ENCODE data around the gene CSF3R. TPM values are rescaled to one million over a fixed set of nuclear protein-coding genes. Genes with fewer than 3 reads are reported as not detected.

Gene CSF3R
- 21.7 TPM for total RNA-seq

DNA sequence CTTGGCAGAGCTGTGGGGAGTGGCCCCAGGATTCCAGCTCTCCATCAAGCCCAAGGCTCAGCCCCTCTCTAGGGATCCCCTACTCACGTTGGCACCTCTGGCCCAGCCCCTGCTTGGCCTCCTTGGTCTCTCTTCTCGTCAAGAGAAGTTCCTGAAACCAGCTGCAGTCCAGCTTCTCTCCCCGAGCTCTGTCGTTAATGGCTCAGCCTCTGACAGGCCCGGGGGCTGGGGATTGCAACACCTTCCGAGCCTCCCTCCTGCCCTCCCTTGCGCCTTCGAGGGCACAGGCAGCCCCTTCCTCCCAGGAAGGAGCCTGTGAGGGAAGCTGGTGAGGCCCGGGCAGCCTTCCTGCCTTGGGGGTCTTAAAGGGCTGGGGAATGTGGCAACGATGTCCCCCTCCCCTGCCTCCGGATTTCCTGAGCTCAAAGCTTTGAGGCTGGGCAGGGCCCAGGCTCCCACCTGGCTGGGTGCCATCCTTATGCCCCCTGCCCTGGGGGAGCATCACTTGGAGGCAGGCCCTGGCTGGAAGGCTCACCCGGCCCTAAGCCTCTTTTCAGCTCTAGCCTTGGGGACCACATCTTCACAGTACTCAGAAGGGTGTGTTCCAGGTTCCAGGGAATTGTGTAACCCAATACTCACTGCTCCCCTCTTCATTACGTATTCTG is at the start of gene CSF3R:
Gene CSF3R (minus strand): TSS at position 190 of the 665 bp plus-strand sequence. CDS start 3,417 bp downstream, outside the sequence.
- DNase-seq, result no peak

DNA sequence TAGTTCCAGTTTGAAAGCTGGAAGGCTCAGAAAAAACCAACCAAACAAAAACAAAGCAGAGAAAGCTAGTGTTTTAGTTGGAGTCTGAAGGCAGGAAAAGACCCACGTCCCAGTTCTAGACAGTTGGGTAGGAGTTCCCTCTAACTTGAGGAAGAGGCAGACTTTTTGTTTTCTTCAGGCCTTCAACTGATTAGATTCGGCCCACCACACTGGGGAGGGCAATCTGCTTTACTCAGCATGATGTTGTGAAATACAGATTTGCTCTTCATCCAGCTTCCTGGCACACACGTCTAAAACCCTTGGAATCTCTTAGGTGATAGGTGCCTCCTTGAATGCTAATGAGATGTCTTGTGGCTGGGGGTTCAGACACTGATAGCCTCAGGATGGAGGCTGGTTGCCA is 49.1 kb upstream of the CSF3R start:
- DNase-seq, result no peak

DNA sequence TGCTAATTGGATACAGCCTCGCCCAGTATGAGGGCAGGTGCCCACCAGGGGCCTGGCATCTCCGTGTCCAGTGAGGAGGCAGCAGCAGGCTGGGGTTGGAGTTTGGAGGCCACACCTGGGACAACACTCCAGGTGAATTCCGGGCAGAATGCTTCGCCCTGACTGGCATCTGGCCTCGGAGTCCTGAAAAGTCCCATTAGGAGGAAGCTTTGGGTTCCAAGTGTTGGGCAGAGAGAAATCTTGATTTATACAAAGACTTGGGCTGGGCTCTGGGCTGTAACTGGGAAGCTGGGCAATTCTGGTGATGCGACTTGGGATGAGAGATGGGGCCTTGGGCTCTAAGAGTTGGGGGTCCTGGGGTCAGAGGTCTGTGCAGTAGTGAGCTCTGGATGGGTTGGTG is 48.1 kb upstream of the CSF3R start:
- DNase-seq, result no peak

DNA sequence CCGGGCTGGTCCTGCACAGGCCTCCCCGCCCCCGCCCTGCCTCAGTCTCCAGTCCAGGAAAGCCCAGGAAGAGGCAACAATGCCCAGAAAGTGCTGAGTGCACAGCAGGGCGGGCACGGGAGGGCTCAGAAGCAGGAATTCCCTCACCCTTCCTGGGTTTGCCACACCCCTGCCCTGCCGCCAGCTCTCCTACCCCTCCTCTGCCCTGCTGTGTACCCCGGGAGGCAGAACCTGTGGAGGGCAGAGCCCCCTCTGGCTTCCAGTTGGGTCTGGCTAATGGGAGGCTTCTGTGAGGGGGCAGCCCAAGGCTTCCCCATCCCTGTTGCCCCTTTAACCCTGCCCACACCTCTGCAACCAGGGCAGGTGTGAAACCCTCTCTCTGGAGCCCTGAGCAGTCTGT is 47.5 kb upstream of the CSF3R start:
- no peak for DNase-seq

DNA sequence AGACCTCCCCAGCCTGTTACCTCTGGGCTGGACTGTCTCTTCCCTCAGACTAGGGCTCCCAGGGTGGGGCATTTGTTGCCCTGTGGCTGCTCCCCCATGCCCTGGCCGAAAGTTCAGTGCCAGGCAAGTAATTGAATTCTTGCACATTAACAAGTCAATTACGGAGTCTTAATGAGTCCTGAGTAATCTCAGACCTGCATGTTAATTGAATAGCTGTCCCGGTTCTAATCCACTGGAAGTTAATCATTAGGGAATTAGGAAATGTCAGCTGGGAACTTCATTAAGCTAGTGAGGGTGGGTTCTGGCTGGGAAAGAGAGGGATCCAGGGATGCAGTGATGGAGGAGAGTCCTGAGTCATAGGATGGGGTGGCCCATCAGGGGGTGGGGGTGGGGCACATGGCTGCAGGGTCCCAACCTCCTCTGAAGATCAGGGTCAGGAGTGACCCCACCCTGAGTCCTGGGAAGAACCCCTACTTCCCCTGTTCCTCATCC is 47.1 kb upstream of the CSF3R start:
- DNase-seq, result no peak

DNA sequence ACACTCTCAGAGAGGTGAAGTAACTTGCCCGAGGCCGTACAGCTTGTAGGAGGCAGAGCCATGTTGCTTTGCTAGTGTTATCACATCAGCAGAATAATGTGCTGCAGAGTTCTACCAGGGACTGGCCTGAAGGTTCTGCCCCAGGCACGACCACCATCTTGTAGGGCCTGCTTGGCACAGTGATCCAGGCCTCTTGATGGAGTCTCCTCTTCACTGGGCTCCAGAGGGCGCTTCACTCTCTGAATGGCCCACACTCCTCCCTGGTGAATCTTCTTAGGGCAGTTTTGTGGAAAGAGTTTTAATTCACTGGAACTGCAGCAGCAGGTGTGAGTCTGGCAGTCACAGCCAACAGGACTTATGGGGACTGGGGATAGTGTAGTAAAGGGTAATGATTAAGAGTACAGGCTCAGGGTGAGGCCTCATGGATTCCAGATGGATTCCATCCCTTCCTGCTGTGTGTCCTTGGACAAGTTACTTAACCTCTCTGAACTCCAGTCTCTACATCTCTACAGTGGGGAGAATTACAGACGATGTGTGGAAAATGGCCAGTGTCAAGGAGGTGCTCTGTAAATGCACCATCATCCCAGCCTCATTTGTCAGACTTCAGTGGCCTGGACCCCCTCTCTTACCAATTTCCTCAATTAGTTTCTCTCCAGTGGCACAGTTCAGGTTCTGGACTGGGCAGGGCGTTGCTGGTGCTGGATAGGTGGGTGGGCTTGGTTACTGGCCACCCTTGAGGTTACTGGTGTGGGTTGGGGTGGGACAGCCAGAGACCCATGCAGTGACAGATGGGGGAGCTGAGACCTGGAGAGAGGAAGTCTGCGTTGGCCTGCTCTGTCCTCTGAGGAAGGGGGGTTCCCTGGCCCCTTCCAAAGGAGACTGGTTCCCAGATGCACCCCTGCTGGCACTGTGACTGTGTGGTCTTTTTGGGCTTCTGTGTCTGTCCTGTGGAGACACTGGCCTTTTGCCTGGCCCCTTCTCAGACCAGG is 45.9 kb upstream of the CSF3R start:
- no peak for DNase-seq

DNA sequence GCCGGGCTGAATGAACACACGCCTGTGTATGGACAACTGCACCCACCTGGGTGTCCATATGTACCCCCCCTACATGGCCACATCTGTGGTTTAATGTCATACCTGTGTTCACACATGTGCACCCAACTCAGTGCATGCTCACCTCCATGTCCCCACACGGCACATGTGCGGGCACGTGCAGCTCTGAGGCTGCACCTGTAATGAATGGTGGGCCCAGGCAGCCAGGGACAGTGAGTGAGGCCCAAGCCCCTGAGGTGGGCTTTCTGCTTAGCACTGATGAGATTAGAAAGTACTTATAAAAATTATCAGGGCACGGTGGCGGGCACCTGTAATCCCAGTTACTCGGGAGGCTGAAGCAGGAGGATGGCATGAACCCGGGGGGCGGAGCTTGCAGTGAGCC is 42.5 kb upstream of the CSF3R start:
- DNase-seq, result no peak

DNA sequence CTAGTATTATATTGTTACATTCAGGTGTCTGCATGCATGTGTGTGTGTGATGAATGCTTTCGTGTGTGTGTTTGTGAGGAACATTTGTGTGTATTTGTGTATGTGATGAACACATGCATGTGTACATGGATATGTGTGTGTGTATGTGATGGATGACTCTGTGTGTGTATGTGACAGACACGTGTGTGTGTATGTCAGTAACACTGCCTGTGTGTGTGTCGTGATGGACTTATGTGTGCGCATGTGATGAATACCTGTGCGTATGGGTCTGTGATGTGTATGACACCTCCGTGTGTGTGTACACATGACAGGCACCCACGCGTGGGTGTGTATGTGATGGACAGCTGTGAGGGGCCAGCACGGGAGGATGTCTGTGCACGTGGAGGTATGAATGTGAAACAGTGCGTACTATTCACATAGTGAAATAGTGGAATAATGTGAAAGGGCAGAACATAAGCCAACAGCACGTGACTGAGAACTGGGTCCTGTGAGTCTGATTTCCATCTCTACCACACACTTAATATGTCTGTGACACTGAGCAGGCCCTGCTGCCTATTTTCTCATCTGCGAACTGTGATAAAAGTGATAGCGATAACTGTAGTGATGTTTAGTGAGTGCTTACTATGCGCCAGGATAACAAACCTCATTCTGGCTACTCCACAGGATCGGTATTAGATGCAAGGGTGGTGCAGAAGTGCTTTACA is 41.8 kb upstream of the CSF3R start:
- no peak for DNase-seq

DNA sequence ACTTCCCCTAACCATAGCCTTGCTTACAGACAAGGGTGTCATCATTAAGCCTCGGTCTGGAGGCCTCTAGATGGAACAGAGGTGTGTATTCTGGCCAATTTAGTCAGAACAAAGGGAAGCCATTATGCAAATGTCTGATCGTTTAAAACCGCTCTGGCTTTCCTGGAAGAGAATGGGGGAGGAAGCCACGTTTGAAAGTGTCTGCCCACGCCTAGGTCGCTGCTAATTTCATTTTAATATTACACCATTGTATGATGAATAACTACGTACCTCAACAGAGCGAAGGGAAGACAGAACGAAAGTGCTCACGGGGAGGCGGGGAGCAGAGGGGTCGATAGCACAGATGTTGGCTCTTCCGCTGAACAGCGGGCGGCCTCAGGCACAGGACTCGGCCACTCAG is 41.1 kb upstream of the CSF3R start:
- DNase-seq, result no peak

DNA sequence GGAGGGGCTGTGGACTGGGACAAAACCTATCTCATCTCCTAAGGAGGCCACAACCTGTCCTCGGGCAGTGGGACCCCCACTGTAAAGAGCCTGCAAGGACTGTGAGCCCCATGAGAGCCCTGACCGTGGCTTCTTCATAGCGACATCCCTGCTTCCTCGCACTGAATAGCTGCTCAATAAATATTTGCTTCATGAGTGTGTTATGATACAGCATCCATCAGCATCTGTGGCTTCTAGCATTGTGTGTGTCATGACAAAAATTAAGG is 40.5 kb upstream of the CSF3R start:
- DNase-seq, result no peak

DNA sequence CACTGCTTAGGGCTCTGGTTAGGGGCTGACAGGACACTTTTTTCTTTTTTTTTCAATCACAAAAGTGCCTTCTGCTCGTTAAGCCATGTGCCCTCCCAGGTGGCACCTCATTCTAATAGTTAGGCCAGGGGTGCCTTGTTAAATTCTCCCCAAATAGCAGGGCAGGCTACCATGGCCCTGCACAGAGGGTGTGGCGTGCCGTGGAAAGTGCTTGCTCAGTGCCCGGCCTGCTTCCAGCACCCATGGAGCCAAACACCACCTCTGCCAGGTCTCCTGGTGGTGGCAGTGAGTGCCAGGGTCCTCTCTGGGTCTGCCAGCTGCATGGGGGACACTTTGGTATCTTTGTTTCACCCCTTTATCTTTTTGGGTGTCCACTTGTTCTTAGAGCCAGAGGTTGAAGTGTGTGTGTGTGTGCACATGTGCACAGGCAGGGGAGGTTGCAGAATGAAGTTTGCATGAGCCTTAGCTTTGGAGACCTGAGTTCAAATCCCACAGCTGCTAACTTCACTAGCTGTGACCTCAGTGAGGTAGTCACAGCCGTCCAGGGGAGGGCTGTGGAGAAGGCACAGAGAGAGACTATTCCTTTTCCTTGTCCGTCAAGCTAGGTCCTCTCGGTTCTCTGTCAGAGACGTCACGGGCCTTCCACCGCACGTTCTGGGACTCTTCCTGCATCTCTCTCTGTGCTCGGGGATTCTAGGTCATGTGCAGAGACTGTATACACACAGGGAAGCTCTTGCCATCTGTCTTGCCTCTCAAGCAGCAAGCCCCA is 39.9 kb upstream of the CSF3R start:
- DNase-seq, result no peak

DNA sequence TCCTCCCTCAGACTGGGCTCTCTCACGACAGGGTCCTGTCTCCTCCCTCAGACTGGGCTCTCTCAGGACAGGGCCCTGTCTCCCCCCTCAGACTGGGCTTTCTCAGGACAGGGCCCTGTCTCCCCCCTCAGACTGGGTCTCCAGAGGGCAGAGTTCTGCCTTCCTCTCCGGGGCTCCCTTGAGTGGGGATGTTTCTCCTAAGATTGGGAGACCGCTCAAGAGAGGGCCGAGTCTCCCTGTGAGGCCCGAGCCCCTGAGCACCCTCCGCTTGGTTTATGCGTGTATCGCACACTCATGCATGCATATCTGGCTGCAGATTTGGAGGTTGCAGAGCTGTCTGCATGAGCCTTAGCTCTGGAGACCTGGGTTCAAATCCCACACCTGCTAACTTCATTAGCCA is 39.3 kb upstream of the CSF3R start:
- DNase-seq, result no peak

DNA sequence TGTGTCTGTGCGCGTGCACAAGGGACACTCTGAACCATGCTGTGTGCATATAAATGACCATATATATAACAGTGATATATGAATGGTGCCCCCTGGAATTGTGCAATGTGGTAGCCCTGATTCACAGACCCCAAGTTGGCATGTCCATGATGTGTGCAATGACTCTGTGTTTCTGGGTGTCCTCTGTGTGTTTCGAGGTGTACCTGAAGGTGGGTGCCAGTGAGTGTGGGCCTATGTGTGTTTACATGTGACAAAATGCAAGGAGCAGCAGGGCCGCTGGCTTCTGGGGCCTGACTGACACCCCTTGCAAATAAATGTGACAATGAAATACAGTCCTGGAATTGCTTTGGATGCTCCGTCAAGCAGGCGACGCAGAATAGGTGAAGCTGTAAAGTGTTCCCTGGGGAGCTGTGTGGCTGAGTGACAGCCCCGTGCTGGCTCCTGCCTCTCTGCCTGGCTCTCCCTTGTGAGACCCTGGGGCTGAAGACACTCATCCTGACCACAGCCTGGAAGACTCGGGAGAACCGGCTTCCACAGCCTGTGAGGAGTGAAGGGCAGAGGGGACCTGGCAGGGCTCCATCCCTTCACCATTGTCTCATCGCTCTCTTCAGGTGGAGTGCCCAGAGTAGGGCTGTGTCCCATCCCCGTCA is 38.2 kb upstream of the CSF3R start:
- DNase-seq, result no peak

DNA sequence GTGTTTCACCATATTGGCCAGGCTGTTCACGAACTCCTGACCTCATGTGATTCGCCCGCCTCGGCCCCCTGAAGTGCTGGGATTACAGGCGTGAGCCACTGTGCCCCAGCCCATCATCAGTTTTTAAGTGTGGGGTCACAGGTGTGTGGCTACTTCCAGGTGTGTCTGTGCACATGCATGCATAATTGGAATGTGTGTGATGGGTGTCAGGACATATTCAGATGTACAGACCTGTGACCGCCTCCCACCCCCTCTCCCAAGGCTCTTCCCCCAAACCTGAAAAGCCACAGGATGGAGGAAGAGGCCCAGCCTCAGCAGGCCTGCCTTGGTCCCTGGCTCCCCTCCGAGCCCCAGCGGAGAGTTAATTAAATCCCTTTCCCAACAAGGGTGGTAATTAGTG is 37.3 kb upstream of the CSF3R start:
- no peak for DNase-seq

DNA sequence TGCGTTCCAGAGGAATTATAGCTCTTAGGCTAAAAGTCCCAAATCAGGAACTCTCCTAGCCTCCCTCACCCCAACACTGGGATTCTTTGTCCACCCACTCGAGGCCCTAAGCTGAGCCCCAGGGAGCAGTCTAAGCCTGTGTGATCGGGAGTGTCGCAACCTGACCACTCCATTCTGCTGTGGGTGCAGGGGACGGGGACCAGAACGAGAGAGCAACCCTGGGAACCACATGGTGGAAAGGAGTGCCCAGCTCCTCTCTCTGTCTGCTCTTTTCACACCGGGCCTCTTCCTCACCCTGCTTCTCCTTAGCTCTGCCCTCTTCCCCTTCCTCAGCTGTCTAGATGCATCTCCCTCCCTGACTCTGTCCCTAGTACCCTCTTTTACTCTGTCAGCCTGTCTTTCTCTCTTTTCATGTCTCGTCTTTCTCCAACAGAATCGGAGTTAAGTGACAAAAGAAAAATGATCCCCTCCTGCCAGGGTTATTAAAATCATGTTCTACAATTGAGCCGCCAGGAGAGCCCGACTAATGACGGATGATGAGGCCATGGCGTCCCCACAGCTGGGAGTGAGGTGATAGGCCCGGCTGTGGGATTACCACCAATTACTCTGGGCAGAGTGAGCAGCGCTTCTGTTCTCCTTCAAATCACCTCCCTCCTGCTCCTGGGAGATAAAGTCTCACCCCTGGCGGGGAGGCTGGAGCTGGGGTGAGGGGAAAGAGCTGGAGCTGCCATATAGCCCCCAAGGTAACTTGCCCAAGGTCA is 34.5 kb upstream of the CSF3R start:
- no peak for DNase-seq

DNA sequence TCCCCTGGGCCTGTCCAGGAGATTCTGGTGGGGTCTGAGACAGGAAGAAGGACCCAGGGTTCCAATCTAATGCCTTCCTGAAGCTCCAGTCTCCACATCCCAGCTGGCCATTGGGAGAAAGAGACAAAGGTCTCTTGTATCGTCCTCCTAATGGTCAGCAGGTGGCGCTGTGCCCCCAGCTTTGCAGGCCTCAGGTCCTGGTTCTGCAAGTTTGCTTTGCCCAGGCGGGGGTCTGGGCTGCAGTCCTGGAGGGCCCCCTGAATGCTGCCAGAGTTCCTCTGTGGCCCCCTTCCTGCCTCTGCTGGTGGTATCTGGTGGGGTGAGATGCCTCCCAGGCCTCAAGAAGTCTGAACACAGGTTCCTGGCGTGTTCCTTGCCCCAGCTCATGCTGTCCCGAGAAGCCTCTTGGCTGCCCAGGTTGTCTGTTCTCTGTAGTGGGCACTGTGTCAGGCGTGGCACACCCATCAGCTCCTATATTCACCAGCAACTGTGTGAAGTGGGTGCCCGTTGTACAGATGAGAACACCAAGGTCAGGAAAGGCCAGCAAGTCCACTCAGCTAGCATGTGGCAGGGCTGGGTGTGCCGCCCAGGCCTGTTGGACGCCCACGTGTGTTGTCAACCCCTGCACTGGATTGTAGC is 33.8 kb upstream of the CSF3R start:
- DNase-seq, result no peak

DNA sequence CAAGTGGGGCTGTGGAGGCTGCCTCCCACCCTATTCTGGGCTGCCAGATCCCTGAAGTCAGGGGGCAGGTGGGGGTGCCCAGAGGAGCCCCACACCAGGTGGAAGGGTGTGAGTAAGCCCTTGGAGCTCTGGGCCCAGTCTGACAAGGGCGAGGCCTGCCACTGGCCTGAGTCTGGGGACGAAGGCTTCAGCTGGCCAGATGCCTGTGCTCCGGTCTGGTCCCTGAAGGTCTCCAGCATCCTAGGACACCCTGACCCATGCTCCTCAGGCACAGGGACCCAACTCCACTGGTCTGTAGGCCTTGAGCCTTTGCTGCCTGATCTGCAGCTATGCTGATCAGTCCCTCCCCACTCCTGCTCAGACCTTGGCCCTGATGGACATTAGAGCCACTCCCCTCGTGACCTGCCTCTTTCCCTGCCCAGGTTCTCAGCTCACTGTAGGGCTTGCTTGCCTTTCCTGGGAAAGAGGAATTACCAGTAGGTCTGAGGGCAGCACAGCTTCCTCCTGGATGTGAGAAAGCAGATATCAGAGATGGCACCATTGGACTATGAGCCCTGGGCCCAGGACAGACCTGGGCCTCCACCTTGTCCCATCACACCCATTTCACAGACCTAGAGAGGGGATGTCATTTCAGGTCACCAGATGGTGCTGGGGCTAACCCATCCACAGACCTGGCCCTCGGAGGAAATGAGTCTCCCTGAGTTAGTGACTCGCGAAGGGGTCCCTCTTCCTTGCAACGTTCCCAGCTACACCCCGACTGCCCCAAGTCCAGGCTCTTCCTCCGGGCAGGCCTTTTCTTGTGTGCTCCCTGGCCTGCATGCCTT is 32.8 kb upstream of the CSF3R start:
- DNase-seq, result no peak

DNA sequence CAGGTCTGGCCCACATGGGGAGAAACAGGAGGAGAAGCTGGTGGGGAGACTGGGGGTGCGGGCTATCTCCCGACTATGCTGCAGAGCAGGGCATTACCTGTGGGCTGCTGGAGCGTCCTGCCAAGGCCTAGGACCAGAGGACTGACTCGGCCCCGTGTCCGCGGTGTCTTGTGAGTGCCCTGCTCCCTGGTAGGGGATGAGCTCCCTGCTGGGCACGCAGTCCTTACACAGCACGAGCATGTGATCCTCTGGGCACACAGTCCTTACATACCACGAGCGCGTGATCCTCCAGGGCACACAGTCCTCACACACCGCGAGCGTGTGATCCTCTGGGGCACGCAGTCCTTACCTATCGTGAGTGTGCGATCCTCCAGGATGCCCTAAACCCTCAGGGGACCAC is 31.8 kb upstream of the CSF3R start:
- DNase-seq, result no peak

DNA sequence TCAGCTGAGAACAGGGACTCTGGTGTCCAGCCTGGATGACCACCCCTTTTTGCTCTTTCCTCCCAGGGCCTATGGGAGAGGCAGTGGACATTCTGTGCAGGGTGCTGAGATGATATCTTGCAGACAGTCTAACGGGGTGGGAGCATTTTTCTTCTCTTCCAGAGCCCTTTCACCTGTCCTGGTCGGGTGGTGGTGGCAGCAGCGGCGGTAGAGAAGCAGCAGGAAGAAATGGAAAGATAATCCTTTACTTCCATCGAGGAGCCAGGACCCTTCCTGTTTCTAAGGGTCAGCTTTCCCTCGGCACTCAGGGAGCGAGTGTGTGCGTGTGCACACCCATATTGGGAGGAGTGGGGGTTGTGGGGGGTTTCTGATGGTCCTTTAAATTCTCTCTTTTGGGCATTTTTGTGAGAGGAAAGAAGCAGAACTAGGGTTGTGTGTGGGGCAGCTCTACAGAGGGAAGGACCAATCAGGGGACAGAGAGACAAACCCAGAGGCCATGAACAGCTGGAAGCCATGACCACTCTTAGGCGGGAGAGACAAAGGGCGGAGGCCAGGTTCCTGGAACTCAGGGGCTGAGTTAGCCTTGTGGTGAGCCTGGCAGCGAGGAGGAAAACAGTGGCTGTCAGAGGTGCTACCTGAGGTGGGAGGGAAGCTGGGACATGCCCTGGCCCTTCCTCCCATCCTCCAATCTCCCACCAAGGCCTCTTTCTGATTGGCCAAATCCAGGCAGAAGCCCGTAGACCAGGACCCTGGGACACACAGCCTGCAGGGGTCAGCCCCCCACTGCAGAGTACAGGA is 31.2 kb upstream of the CSF3R start:
- no peak for DNase-seq

Measured in skin of body (tissue), 2 donors.